Natural killer cell (primary cell): Measurements from ENCODE around the gene MICALL2. TPM values are rescaled to one million over a fixed set of nuclear protein-coding genes. Genes with fewer than 3 reads are reported as not detected.

Experiments
- ATAC-seq, 3 donors: fragments of 150-1000 bp in 2 of 3; fragments of 200-7000 bp in 1 of 3; cut with Tn5 transposase; 1 replicate in 1 of 3; 2 replicates in 2 of 3; pipeline ENCODE4 v1.10.0; 2021; ENCODE audit warnings: mild to moderate bottlenecking in 2 of 3, moderate library complexity in 2 of 3
- DNase-seq, 2 donors: peaks; one replicate each; pipeline versions ENCODE4 v3.0.0 to v3.0.0-alpha.2; 2013 to 2021; ENCODE audit warnings: mixed read lengths in 1 of 2
- H3K27ac ChIP-seq: one replicate; pipeline ENCODE4 v1.5.1; 2013; ENCODE audit warnings: mild to moderate bottlenecking, low read length
- H3K27me3 ChIP-seq: one replicate; pipeline ENCODE4 v1.6.1; 2013; ENCODE audit warnings: low read length; ENCODE audit not compliant: control insufficient read depth, insufficient read depth
- H3K36me3 ChIP-seq: one replicate; pipeline ENCODE4 v1.6.1; 2013; ENCODE audit warnings: low read length; ENCODE audit not compliant: control insufficient read depth, insufficient read depth
- H3K4me1 ChIP-seq: one replicate; pipeline ENCODE4 v1.6.1; 2013; ENCODE audit warnings: low read length; ENCODE audit not compliant: control insufficient read depth, insufficient read depth
- H3K4me3 ChIP-seq: one replicate; pipeline ENCODE4 v1.5.1; 2013; ENCODE audit warnings: low read length
- H3K9me3 ChIP-seq: one replicate; pipeline ENCODE4 v1.6.1; 2013; ENCODE audit warnings: low read length; ENCODE audit not compliant: control insufficient read depth, insufficient read depth
- H3K27ac Mint-ChIP-seq, 2 donors: one replicate each; pipeline ENCODE4 v1.8.0; 2022; ENCODE audit warnings: mild to moderate bottlenecking in 2 of 2, mixed read lengths in 2 of 2, moderate library complexity in 1 of 2
- H3K27me3 Mint-ChIP-seq, 2 donors: one replicate each; pipeline ENCODE4 v1.8.0; 2022; ENCODE audit warnings: low read depth in 2 of 2, mixed read lengths in 2 of 2
- H3K36me3 Mint-ChIP-seq: one replicate; pipeline ENCODE4 v1.8.0; 2022; ENCODE audit warnings: mixed read lengths
- H3K4me1 Mint-ChIP-seq, 2 donors: one replicate each; pipeline ENCODE4 v1.8.0; 2022; ENCODE audit warnings: mixed read lengths in 2 of 2
- H3K4me3 Mint-ChIP-seq: one replicate; pipeline ENCODE4 v1.8.0; 2022; ENCODE audit warnings: mild to moderate bottlenecking, moderate library complexity, mixed read lengths
- H3K9me3 Mint-ChIP-seq, 2 donors: one replicate each; pipeline ENCODE4 v1.8.0; 2022; ENCODE audit warnings: mixed read lengths in 2 of 2
- CTCF ChIP-seq: fragments of 200-600 bp; IDR thresholded peaks from one replicate; pipeline ENCODE4 v1.8.0; 2022; ENCODE audit warnings: antibody characterized with exemption
- WGBS: methylation state at CpG from one replicate; pipeline ENCODE4 v1.1.7; 2013; ENCODE audit warnings: missing lambda C conversion rate; ENCODE audit not compliant: insufficient coverage; 5-methylcytosine and 5-hydroxymethylcytosine counted together
- intact Hi-C: fragments of 100-400 bp; cut with micrococcal nuclease; formaldehyde crosslinking; loops from one replicate; pipeline ENCODE4 v1.14.2; 2022
- total RNA-seq, 4 donors: library from RNA; stranded (reverse); fragments of 120-200 nt in 1 of 4; gene quantifications; one replicate each; pipeline versions ENCODE4 v1.2.3 to v1.2.4, GENCODE V29; 2013 to 2022

The MICALL2 gene
- total RNA-seq, 3 donors from 2014 or later (not counting 1 experiment from before 2014, with no cell fraction given), result 2.5 to 4.4 (median 2.8) TPM

DNA sequence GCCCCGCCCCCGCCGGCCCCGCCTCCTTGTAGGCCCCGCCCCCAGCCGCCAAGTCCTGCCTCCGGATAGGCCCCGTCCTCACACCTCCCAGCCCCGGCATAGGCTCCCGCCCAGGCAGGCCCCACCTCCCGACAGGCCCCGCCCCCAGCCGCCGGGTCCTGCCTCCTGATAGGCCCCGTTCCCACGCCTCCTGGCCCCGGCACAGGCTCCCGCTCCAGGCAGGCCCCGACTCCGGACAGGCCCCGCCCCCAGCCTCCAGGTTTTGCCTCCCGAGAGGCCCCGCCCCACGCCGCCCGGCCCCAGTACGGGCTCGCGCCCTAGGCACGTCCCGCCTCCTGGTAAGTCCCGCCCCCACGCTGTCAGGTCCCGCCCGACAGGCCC, 232 bp upstream of the MICALL2 start:
- Histone ChIP-seq H3K4me3 (peak overlapping the region; percentile 70), H3K27ac (no peak overlapping the region), H3K36me3 (no peaks in the 10 kb centered on the region), H3K4me1 (peaks cover 31% of the 10 kb centered on the region), H3K27me3 (no peaks in the 10 kb centered on the region), H3K9me3 (no peaks in the 10 kb centered on the region)
- intact Hi-C loops, result no loop called here
- Mint-ChIP-seq H3K4me1 (peaks cover 6 to 26% of the 10 kb centered on the region in 2 donors), H3K27ac (peak overlapping the region in 1 of 2 donors; percentile 14), H3K36me3 (no peaks in the 10 kb centered on the region), H3K4me3 (peak overlapping the region; percentile 81), H3K27me3 (no peaks in the 10 kb centered on the region), H3K9me3 (no peaks in the 10 kb centered on the region)
- ATAC-seq (peak; percentile 91 to 97 (median 93)), DNase-seq (peak; percentile 96 to 98)
- TF ChIP-seq CTCF, result no peak
- WGBS, result under 1% methylated on average over 32 of the region's 35 CpGs

DNA sequence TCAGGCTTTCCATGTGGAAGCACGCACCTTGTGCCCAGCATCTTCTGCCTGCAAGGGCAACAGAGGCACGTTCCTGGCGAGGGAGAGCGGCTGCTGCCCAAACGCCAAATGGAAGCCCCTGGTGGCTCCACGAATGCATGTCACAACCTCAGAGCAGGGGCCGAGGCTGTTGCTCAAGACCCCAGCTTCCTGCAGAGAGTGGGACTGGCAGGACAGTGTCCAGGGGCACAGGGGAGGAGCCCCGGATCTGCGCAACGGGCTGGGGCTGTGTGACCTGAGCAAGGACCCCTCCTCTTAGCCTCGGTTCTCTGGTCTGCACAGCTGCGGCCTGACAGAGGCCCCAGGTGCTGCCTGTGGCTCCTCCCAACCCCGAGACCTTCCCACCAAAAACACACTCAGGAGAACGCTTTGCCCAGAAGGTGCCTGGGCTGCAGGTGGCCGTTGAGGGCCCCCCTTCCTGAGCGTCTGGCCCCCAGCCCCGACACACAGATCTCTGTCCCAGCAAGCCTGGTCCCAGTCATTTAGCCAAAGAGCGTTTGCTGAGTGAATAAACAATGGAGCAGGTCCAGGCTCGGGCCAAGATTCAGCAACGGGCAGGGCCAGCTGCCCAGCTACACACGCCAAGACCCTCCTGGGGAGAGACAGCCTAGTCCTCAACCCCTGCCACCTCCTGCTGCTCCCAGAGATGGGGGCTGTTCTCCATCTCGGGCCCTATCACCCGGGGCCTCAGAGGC, 1.2 kb downstream of the MICALL2 start:
- TF ChIP-seq CTCF, result no peak
- Mint-ChIP-seq H3K27me3 (no peaks in the 10 kb centered on the region), H3K36me3 (no peaks in the 10 kb centered on the region), H3K4me3 (peak overlapping the region; percentile 52), H3K27ac (no peak overlapping the region), H3K4me1 (peaks cover 6 to 26% of the 10 kb centered on the region in 2 donors), H3K9me3 (no peaks in the 10 kb centered on the region)
- Histone ChIP-seq H3K36me3 (no peaks in the 10 kb centered on the region), H3K4me3 (no peak overlapping the region), H3K9me3 (no peaks in the 10 kb centered on the region), H3K27me3 (no peaks in the 10 kb centered on the region), H3K27ac (no peak overlapping the region), H3K4me1 (peaks cover 31% of the 10 kb centered on the region)
- no peak for ATAC-seq
- peak in 1 of 2 donors; percentile 19 for DNase-seq
- WGBS, result 66% methylated on average over 23 of the region's 23 CpGs
- intact Hi-C loops, result no loop called here

DNA sequence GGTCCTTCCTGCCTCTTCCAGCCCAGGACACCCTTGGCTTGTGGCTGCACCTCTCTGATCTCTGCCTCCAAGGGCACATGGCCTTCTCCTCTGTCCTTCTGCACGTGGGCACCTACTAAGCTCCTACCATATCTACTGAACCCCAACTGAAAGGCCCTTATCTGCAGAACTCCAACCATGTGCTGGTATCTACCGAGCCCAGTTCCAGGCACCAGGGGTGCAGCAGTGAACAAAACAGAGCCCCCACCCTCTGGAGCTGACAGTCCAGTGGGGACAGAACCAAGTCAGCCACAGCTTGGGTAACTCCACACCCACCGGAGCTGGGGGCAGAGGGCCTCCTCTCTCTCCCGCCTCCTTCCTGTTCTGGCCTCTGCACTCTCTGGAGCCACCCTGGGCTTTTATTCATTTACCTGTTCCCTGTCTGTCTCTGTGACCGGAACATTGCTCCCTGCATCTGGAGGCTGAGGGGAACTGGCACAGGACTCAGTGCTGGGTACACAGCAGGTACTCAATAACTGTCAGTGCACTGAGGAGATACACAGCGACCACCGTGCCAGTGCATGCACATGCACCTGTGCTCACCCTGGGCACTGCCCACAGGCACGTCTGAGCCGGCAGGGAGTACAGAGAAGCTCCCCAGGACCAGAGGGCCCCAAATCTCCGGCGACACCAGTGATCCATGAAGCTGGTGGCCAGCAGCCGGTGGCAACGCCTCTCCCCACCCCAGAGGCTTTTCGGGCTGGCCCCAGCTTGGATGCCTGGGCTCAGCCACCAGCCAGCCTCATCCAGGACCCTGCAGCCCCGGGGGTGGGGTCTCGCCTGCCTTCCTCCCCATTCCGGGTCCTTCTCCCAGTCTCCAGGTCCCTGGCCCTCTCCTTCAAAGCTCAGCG, 2.0 kb downstream of the MICALL2 start:
- Mint-ChIP-seq H3K4me3 (no peak overlapping the region), H3K27me3 (no peaks in the 10 kb centered on the region), H3K4me1 (peaks cover 6 to 26% of the 10 kb centered on the region in 2 donors), H3K9me3 (no peaks in the 10 kb centered on the region), H3K27ac (no peak overlapping the region), H3K36me3 (no peaks in the 10 kb centered on the region)
- WGBS, result 71% methylated on average over 18 of the region's 18 CpGs
- intact Hi-C loops, result no loop called here
- H3K27me3 ChIP-seq, result no peaks in the 10 kb centered on the region
- DNase-seq (no peak), ATAC-seq (no peak)
- H3K4me3 ChIP-seq, result no peak overlapping the region
- no peaks in the 10 kb centered on the region for H3K9me3 ChIP-seq
- no peaks in the 10 kb centered on the region for H3K36me3 ChIP-seq
- H3K4me1 ChIP-seq, result peaks cover 31% of the 10 kb centered on the region
- H3K27ac ChIP-seq, result no peak overlapping the region
- TF ChIP-seq CTCF, result no peak
